BE2C (cell line): Measurements from ENCODE around the gene F13A1.

Source experiments
- DNase-seq: peaks from one replicate; pipeline ENCODE4 v3.0.0-alpha.2; 2020
- H3K27me3 ChIP-seq: fragments of 250-450 bp; sonication (Bioruptor Pico); 2 replicates; pipeline ENCODE4 v1.5.1; 2020; ENCODE audit warnings: mild to moderate bottlenecking
- H3K36me3 ChIP-seq: fragments of 250-450 bp; sonication (Bioruptor Pico); 2 replicates; pipeline ENCODE4 v1.5.1; 2020; ENCODE audit warnings: mild to moderate bottlenecking
- H3K4me1 ChIP-seq: fragments of 250-450 bp; sonication (Bioruptor Pico); 2 replicates; pipeline ENCODE4 v1.5.1; 2020
- H3K4me3 ChIP-seq: 2 replicates; pipeline ENCODE4 v1.5.1; 2011; ENCODE audit warnings: low read depth, low read length
- H3K9me3 ChIP-seq: fragments of 250-450 bp; sonication (Bioruptor Pico); 2 replicates; pipeline ENCODE4 v1.5.1; 2020
- TF ChIP-seq, protein P1 (sequence below): IDR thresholded peaks from 2 replicates; pipeline ENCODE4 v1.5.1; 2012; ENCODE audit warnings: mild to moderate bottlenecking, low read depth, low read length

Gene F13A1

DNA sequence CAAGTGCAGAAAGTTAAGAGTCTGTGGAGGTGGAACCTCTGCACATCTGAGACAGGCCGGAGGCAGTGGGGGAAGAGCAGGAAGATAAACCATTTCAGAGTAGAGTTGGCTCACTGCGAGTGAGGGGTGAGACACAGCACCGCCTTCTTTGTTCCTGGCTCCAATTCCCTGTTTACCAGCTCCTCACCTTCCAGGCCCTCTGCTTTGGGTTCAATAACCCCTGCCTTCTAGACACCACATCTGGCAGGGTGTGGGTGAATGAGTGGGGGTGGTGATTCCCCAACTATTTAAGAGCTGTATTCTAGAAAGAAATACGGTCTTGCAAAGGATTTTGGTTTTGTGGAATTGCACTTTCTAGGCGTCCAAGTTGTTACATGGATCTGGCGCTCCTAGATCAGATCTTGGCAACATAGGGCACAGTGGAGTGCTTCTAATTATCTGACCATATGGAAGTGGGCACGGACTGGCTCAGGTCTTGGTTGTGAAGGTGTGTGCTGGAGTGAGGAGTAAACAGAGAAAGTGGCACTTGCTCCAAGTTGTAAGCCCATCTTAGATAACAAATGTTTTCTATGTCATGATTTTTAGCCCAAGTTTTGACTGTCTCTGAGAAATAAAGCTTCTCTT lies 172.2 kb downstream of the F13A1 start:
- TF ChIP-seq, protein P1, sequence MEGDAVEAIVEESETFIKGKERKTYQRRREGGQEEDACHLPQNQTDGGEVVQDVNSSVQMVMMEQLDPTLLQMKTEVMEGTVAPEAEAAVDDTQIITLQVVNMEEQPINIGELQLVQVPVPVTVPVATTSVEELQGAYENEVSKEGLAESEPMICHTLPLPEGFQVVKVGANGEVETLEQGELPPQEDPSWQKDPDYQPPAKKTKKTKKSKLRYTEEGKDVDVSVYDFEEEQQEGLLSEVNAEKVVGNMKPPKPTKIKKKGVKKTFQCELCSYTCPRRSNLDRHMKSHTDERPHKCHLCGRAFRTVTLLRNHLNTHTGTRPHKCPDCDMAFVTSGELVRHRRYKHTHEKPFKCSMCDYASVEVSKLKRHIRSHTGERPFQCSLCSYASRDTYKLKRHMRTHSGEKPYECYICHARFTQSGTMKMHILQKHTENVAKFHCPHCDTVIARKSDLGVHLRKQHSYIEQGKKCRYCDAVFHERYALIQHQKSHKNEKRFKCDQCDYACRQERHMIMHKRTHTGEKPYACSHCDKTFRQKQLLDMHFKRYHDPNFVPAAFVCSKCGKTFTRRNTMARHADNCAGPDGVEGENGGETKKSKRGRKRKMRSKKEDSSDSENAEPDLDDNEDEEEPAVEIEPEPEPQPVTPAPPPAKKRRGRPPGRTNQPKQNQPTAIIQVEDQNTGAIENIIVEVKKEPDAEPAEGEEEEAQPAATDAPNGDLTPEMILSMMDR, result no peak
- H3K4me1 ChIP-seq, result no peaks in the 10 kb centered on the region
- no peaks in the 10 kb centered on the region for H3K27me3 ChIP-seq
- no peak for DNase-seq
- no peaks in the 10 kb centered on the region for H3K36me3 ChIP-seq
- no peak overlapping the region for H3K4me3 ChIP-seq
- no peaks in the 10 kb centered on the region for H3K9me3 ChIP-seq

DNA sequence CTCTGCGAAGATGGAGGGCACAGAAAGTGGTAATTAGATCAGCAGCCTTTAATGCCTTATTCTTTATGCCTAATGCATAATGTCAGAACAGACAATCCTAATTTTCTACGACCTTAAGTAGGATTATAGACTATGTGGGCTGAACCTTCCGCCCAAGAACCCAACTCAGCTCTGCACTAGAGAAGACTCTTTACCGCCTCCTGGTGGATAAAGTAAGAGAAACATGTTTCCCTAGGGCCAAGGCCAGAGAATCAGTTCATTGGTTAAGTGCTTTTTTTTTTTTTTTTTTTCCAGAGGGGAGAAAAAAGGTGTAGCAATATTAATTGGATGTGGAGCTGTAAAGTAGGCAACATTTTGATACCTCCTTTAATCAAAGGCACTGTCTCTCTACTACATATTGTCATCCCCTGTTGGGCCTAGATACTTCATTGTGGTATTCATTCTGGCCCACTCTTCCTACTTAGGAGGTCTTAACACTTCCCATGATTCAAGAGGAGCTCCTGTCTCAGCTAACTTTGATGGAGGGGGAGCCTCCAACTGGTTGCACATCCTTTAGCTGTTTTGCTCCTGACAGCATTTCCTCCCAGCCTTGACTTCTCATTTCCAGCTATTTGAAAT lies 188.9 kb downstream of the F13A1 start:
- TF ChIP-seq, protein P1, result peak; percentile 61
- DNase-seq, result no peak

DNA sequence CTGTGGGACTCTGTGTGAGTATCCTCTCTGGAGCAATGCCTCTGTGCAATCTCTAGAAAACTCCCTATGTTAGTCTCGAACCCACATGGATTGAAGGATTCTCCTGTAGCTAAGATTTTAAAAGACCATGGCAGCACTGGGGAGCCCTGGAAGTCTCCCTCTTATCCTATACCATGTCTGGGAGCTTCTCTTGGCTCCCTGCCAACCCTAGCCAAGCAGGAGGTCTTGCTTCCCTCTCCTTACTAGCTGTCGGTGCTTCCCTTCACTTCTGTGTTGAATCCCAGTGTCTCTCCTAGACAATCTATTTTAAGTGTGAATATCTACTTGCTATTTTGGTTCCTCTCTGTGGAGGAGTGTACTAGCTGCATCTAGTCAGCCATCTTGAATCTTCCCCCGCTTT lies 195.0 kb downstream of the F13A1 start:
- Histone ChIP-seq H3K4me3 (no peak overlapping the region), H3K9me3 (no peaks in the 10 kb centered on the region), H3K27me3 (no peaks in the 10 kb centered on the region), H3K36me3 (no peaks in the 10 kb centered on the region), H3K4me1 (no peaks in the 10 kb centered on the region)
- peak; percentile 32 for DNase-seq
- TF ChIP-seq, protein P1, result no peak

More for the DNA sequence above, 188.9 kb downstream of the F13A1 start:
- no peak overlapping the region for H3K4me3 ChIP-seq
- H3K36me3 ChIP-seq, result no peaks in the 10 kb centered on the region
- no peaks in the 10 kb centered on the region for H3K4me1 ChIP-seq
- H3K9me3 ChIP-seq, result no peaks in the 10 kb centered on the region
- H3K27me3 ChIP-seq, result no peaks in the 10 kb centered on the region

DNA sequence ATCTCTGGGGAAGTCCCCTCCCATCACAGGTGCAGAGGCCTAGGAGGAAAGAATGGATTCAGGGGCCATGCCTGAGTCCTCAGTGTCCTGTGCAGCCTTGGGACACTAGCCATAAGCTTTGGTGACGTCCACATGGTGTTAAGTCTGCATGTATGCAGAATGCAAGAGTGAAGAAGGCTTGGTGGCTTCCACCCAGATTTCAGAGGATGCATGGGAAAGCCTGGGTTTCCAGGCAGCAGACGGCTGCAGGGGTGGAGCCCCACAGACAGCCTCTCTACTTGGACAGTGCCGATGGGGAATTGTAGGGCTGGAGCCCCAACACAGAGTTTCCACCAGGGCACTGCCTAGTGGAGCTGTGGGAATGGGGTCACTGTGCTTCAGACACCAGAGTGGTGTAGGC lies 196.7 kb downstream of the F13A1 start:
- no peak overlapping the region for H3K4me3 ChIP-seq
- TF ChIP-seq, protein P1, result no peak

DNA sequence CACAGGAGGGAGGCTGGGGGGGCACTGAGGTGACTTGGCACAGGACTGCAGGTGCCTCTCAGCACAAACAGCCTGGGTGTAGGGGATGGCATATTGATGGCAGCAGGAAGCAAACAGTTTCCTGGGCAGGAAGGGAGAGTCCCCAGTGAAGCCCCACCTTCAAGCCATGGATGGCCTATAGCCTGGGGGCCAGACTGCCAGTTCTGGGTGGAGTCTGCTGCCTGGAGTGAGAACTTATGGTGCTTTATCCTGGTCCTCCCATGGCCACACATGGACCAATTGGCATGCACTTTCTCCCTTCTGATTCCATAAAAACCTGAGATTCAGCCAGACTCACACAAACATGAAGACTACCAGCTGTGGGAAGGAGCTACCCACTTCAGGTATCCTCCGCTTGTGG lies 198.5 kb downstream of the F13A1 start:
- H3K9me3 ChIP-seq, result no peaks in the 10 kb centered on the region

More for the DNA sequence above, 196.7 kb downstream of the F13A1 start:
- H3K36me3 ChIP-seq, result no peaks in the 10 kb centered on the region
- no peaks in the 10 kb centered on the region for H3K9me3 ChIP-seq
- H3K4me1 ChIP-seq, result no peaks in the 10 kb centered on the region
- no peaks in the 10 kb centered on the region for H3K27me3 ChIP-seq
- no peak for DNase-seq

More for the DNA sequence above, 198.5 kb downstream of the F13A1 start:
- H3K4me3 ChIP-seq, result no peak overlapping the region
- DNase-seq, result no peak
- TF ChIP-seq, protein P1, result no peak
- H3K36me3 ChIP-seq, result no peaks in the 10 kb centered on the region
- no peaks in the 10 kb centered on the region for H3K27me3 ChIP-seq
- no peaks in the 10 kb centered on the region for H3K4me1 ChIP-seq
